H1 (cell line): ENCODE measurements around the gene ZNF397. TPM values are rescaled to one million over a fixed set of nuclear protein-coding genes. Genes with fewer than 3 reads are reported as not detected.

ENCODE experiments used
- CTCF ChIA-PET: fragments of 300-600 bp; sonication (Branson Sonifier 250); formaldehyde crosslinking; loops from one replicate; lab custom pipeline; 2021; ENCODE audit not compliant: partially characterized antibody; lab: Charles Lee
- POLR2A ChIA-PET: fragments of 300-600 bp; sonication (Branson Sonifier 250); formaldehyde crosslinking; loops from one replicate; lab custom pipeline; 2021; ENCODE audit warnings: inconsistent platforms; ENCODE audit not compliant: partially characterized antibody; lab: Charles Lee
- DNase-seq, 2 experiments: peaks; one replicate each; pipeline versions ENCODE4 v3.0.0 to v3.0.0-alpha.2; 2010 to 2022; ENCODE audit warnings: low spot score in 2 of 2, low read depth in 1 of 2, mixed read lengths in 1 of 2
- FAIRE-seq: peaks from 2 replicates; lab custom pipeline; 2011; peaks lifted over from hg19 to GRCh38; lab: Jason Lieb, UNC
- H2AFZ ChIP-seq: 2 replicates; pipeline ENCODE4 v1.8.1; 2012; ENCODE audit warnings: low read length, inconsistent platforms
- H2AK5ac ChIP-seq: 2 replicates; pipeline ENCODE4 v1.6.1; 2013; ENCODE audit warnings: low read depth, low read length
- H2BK120ac ChIP-seq: replicated peaks from 2 replicates; pipeline ENCODE3; 2013; ENCODE audit warnings: low read depth, low read length, inconsistent platforms
- H2BK12ac ChIP-seq: 2 replicates; pipeline ENCODE4 v1.6.1; 2013; ENCODE audit warnings: low read depth, low read length
- H2BK15ac ChIP-seq: 2 replicates; pipeline ENCODE4 v1.6.1; 2013; ENCODE audit warnings: low read length
- H2BK20ac ChIP-seq: 2 replicates; pipeline ENCODE4 v1.6.1; 2013; ENCODE audit warnings: low read length
- H2BK5ac ChIP-seq: 2 replicates; pipeline ENCODE4 v1.6.1; 2013; ENCODE audit warnings: low read depth, low read length
- H3K14ac ChIP-seq: 2 replicates; pipeline ENCODE4 v1.6.1; 2013; ENCODE audit warnings: inconsistent platforms; ENCODE audit not compliant: insufficient read length
- H3K18ac ChIP-seq: 2 replicates; pipeline ENCODE4 v1.6.1; 2013; ENCODE audit warnings: low read length; ENCODE audit errors: extremely low read depth
- H3K23ac ChIP-seq: 2 replicates; pipeline ENCODE4 v1.6.1; 2013; ENCODE audit warnings: inconsistent platforms; ENCODE audit not compliant: insufficient read length
- H3K23me2 ChIP-seq: 2 replicates; pipeline ENCODE4 v1.6.1; 2013; ENCODE audit warnings: low read depth, low read length
- H3K27ac ChIP-seq: 2 replicates; pipeline ENCODE4 v1.6.1; 2011; ENCODE audit warnings: low read depth, low read length, inconsistent platforms
- H3K27me3 ChIP-seq, 4 experiments: replicated peaks in 1 of 4; 1 replicate in 1 of 4; 2 replicates in 3 of 4; pipeline versions ENCODE4 v1.6.1 to v1.8.1; 2011 to 2013; ENCODE audit warnings: low read length in 3 of 4, mild to moderate bottlenecking in 3 of 4, inconsistent platforms in 2 of 4, mixed read lengths in 2 of 4, moderate library complexity in 1 of 4; ENCODE audit not compliant: control insufficient read depth in 3 of 4, insufficient read depth in 3 of 4; ENCODE audit errors: extremely low read depth in 1 of 4
- H3K36me3 ChIP-seq, 4 experiments: 2 replicates each; pipeline versions ENCODE4 v1.6.1 to v1.8.1; 2011 to 2013; ENCODE audit warnings: mild to moderate bottlenecking in 4 of 4, low read length in 3 of 4, moderate library complexity in 2 of 4, control low read depth in 1 of 4, inconsistent platforms in 1 of 4; ENCODE audit not compliant: insufficient read depth in 4 of 4, control insufficient read depth in 2 of 4
- H3K4ac ChIP-seq: replicated peaks from 2 replicates; pipeline ENCODE3; 2013; ENCODE audit warnings: low read length, low read depth, mixed read lengths, inconsistent platforms; ENCODE audit not compliant: insufficient read length
- H3K4me1 ChIP-seq, 4 experiments: replicated peaks in 1 of 4; 1 replicate in 1 of 4; 2 replicates in 3 of 4; pipeline versions ENCODE4 v1.6.1 to v1.8.1; 2011 to 2013; ENCODE audit warnings: low read length in 3 of 4, inconsistent platforms in 2 of 4, mixed read lengths in 1 of 4; ENCODE audit not compliant: insufficient read depth in 4 of 4, control insufficient read depth in 3 of 4
- H3K4me2 ChIP-seq, 2 experiments: 2 replicates each; pipeline versions ENCODE4 v1.6.1 to v1.8.1; 2011 to 2013; ENCODE audit warnings: low read depth in 2 of 2, low read length in 2 of 2, control low read depth in 1 of 2, inconsistent platforms in 1 of 2, mild to moderate bottlenecking in 1 of 2; ENCODE audit not compliant: insufficient read depth in 1 of 2
- H3K4me3 ChIP-seq, 4 experiments: fragments of 200-600, 300-600 bp in 1 of 4; sonication (generic), shearing (Covaris generic), sonication (Bioruptor Twin) in 1 of 4; 2 replicates each; pipeline versions ENCODE4 v1.5.1 to v1.8.1; 2011 to 2016; ENCODE audit warnings: low read length in 4 of 4, low read depth in 3 of 4, control low read depth in 2 of 4, inconsistent platforms in 2 of 4, mild to moderate bottlenecking in 2 of 4, mixed read lengths in 1 of 4, moderate library complexity in 1 of 4; ENCODE audit not compliant: insufficient read depth in 2 of 4; ENCODE audit errors: extremely low read depth in 1 of 4
- H3K56ac ChIP-seq: replicated peaks from 2 replicates; pipeline ENCODE3; 2013; ENCODE audit warnings: low read depth, mild to moderate bottlenecking, mixed read lengths, low read length, inconsistent platforms; ENCODE audit not compliant: insufficient read length
- H3K79me1 ChIP-seq: 2 replicates; pipeline ENCODE4 v1.6.1; 2013; ENCODE audit warnings: low read depth, low read length, control low read depth
- H3K79me2 ChIP-seq, 2 experiments: 2 replicates each; pipeline versions ENCODE4 v1.6.1 to v1.8.1; 2012 to 2013; ENCODE audit warnings: low read length in 2 of 2, mild to moderate bottlenecking in 2 of 2, inconsistent platforms in 1 of 2; ENCODE audit not compliant: insufficient read depth in 2 of 2, control insufficient read depth in 1 of 2
- H3K9ac ChIP-seq, 4 experiments: replicated peaks in 1 of 4; 1 replicate in 1 of 4; 2 replicates in 3 of 4; pipeline versions ENCODE4 v1.6.1 to v1.8.1; 2011 to 2013; ENCODE audit warnings: low read depth in 3 of 4, low read length in 3 of 4, control low read depth in 2 of 4, mild to moderate bottlenecking in 2 of 4, moderate library complexity in 2 of 4, inconsistent platforms in 1 of 4; ENCODE audit errors: extremely low read depth in 1 of 4
- H3K9me3 ChIP-seq, 2 experiments: 2 replicates each; pipeline versions ENCODE4 v1.6.1 to v1.8.1; 2012 to 2013; ENCODE audit warnings: mild to moderate bottlenecking in 2 of 2, moderate library complexity in 2 of 2, control low read depth in 1 of 2, inconsistent platforms in 1 of 2, low read depth in 1 of 2, low read length in 1 of 2, mixed read lengths in 1 of 2; ENCODE audit not compliant: insufficient read depth in 2 of 2
- H4K20me1 ChIP-seq, 2 experiments: replicated peaks in 1 of 2; 2 replicates each; pipeline versions ENCODE3 to v1.8.1; 2011 to 2013; ENCODE audit warnings: inconsistent platforms in 2 of 2, low read length in 2 of 2, mild to moderate bottlenecking in 1 of 2; ENCODE audit not compliant: insufficient read depth in 2 of 2, control insufficient read depth in 1 of 2
- H4K5ac ChIP-seq: 2 replicates; pipeline ENCODE4 v1.6.1; 2013; ENCODE audit warnings: low read length, low read depth, mixed read lengths, inconsistent platforms; ENCODE audit not compliant: insufficient read length
- H4K8ac ChIP-seq: 2 replicates; pipeline ENCODE4 v1.8.0; 2013; ENCODE audit warnings: mild to moderate bottlenecking, moderate library complexity, low read length, inconsistent platforms; ENCODE audit not compliant: insufficient read depth; ENCODE audit errors: extremely low read depth
- H4K91ac ChIP-seq: replicated peaks from 2 replicates; pipeline ENCODE3; 2013; ENCODE audit warnings: low read length, mixed read lengths, inconsistent platforms; ENCODE audit not compliant: insufficient read length
- ATF3 ChIP-seq: IDR thresholded peaks from 2 replicates; pipeline ENCODE4 v1.6.1; 2011; ENCODE audit warnings: low read depth, mild to moderate bottlenecking, low read length; ENCODE audit not compliant: insufficient read depth
- BRCA1 ChIP-seq: IDR thresholded peaks from 2 replicates; pipeline ENCODE4 v1.6.1; 2012; ENCODE audit warnings: low read depth, low read length, improper control_type of control experiment
- CREB1 ChIP-seq: IDR thresholded peaks from 2 replicates; pipeline ENCODE4 v1.6.1; 2012; ENCODE audit warnings: inconsistent platforms
- E2F6 ChIP-seq: IDR thresholded peaks from 2 replicates; pipeline ENCODE4 v1.6.1; 2012; ENCODE audit warnings: inconsistent platforms
- EZH2 ChIP-seq: fragments of 200-600 bp; sonication (generic); IDR thresholded peaks from 2 replicates; pipeline ENCODE4 v1.7.1; 2012; ENCODE audit warnings: low read depth, mild to moderate bottlenecking, moderate library complexity, low read length, inconsistent platforms; ENCODE audit not compliant: severe bottlenecking
- JUN ChIP-seq: IDR thresholded peaks from 2 replicates; pipeline ENCODE4 v1.6.1; 2011; ENCODE audit warnings: low read depth, mild to moderate bottlenecking, improper control_type of control experiment, low read length
- SIRT6 ChIP-seq: IDR thresholded peaks from one replicate; pipeline ENCODE4 v1.7.1; 2012; ENCODE audit warnings: low read length, inconsistent platforms
- WGBS, 2 experiments: shearing (Covaris generic) in 1 of 2; methylation state at CpG; one replicate each; pipeline versions ENCODE4 v1.1.6 to v1.1.7; 2013 to 2015; ENCODE audit warnings: low lambda C conversion rate in 2 of 2, mixed read lengths in 2 of 2, inconsistent platforms in 1 of 2, low coverage in 1 of 2, missing lambda C conversion rate in 1 of 2; ENCODE audit not compliant: insufficient replicate concordance in 2 of 2, insufficient coverage in 1 of 2, insufficient read length in 1 of 2; ENCODE audit errors: extremely low coverage in 1 of 2, missing lambda C conversion rate in 1 of 2; 5-methylcytosine and 5-hydroxymethylcytosine counted together
- polyA plus RNA-seq, 7 experiments: library from polyadenylated mRNA; depleted of rRNA in 3 of 7; stranded (reverse) in 5 of 7; unstranded in 2 of 7; fragments of >200 nt in 5 of 7; fragments of 200-250 nt in 2 of 7; gene quantifications; 1 replicate in 5 of 7; 2 replicates in 1 of 7; 4 replicates in 1 of 7; pipeline versions ENCODE4 v1.2.1 to v1.2.3, GENCODE V29; 2011 to 2013; ENCODE audit warnings: missing spikeins in 2 of 7, mixed read lengths in 2 of 7
- total RNA-seq: library from RNA; stranded (reverse); fragmentation: NEBNext Ultra II Directional; extraction: Animal tissue kit (Norgen Biotek cat#: 25700); gene quantifications from 2 replicates; pipeline ENCODE4 v1.2.1, GENCODE V29; 2021

ZNF397 gene
- total and polyA plus RNA-seq, 2 of the 8 experiments (the other 6 are each of a cell fraction or from before 2014, with no cell fraction given): 9.8 to 39.5 TPM

GRCh38 chr18:35284841-35285240 lies 44.0 kb downstream of the ZNF397 start:
- Histone ChIP-seq H3K4me3 (no peak overlapping the region), H3K23me2 (peaks cover 5% of the 10 kb centered on the region; the same call in 1 of the 2 replicates), H3K4me1 (peaks cover 0 to 6% (median 0%) of the 10 kb centered on the region in 4 experiments; a peak in 1 of 7 replicates), H2BK120ac (no peak overlapping the region), H4K20me1 (no peaks in the 10 kb centered on the region), H3K4ac (no peak overlapping the region), H3K9me3 (peaks cover 17 to 23% of the 10 kb centered on the region in 2 experiments), H4K5ac (no peak overlapping the region), H4K91ac (no peak overlapping the region), H3K56ac (no peak overlapping the region), H2BK20ac (no peak overlapping the region), H3K27ac (no peak overlapping the region), H2BK12ac (no peak overlapping the region), H2BK15ac (no peak overlapping the region), H4K8ac (no peak overlapping the region), H3K79me2 (peaks cover 0 to 34% of the 10 kb centered on the region in 2 experiments; a peak in 2 of 4 replicates), H3K23ac (no peak overlapping the region), H3K36me3 (peaks cover 0 to 14% (median 5%) of the 10 kb centered on the region in 4 experiments; a peak in 5 of 8 replicates), H3K18ac (no peak overlapping the region), H2AFZ (no peak overlapping the region), H3K4me2 (no peak overlapping the region), H3K9ac (no peak overlapping the region), H2BK5ac (no peak overlapping the region), H3K27me3 (no peaks in the 10 kb centered on the region), H2AK5ac (no peak overlapping the region), H3K79me1 (peaks cover 12% of the 10 kb centered on the region), H3K14ac (no peak overlapping the region)
- 97% methylated on average over 3 of the region's 3 CpGs; no CpG with 5 or more reads in 1 of the 2 experiments for WGBS, 2 experiments
- TF ChIP-seq JUN: no peak
- TF ChIP-seq E2F6: no peak
- no peak for TF ChIP-seq SIRT6
- TF ChIP-seq BRCA1: no peak
- no peak for TF ChIP-seq ATF3
- TF ChIP-seq EZH2: no peak
- no peak for TF ChIP-seq CREB1
- POLR2A ChIA-PET: no interaction called here
- DNase-seq (no peak), FAIRE-seq (no peak)
- CTCF ChIA-PET: interaction anchor here (1.8 kb wide), 1 partner anchor 17 kb away, joined by 6 read pairs; no protein-coding TSS in a partner anchor
